HEK293 (cell line): ENCODE measurements around the gene SCYL3.

Source experiments
- GLIS1 ChIP-seq: fragments of 450-650 bp; formaldehyde crosslinking; IDR thresholded peaks from 2 replicates; pipeline ENCODE4 v1.5.1; 2016; ENCODE audit warnings: missing biosample characterization, missing genetic modification characterization
- GLIS2 ChIP-seq: fragments of 450-650 bp; formaldehyde crosslinking; IDR thresholded peaks from 2 replicates; pipeline ENCODE4 v1.5.1; 2016; ENCODE audit warnings: missing biosample characterization, missing genetic modification characterization
- HOXC10 ChIP-seq: sonication (generic); formaldehyde crosslinking; IDR thresholded peaks from 2 replicates; pipeline ENCODE4 v1.8.1; 2023; ENCODE audit warnings: mild to moderate bottlenecking, missing genetic modification reagents
- KLF16 ChIP-seq: fragments of 450-650 bp; formaldehyde crosslinking; IDR thresholded peaks from 2 replicates; pipeline ENCODE4 v1.5.1; 2017; ENCODE audit warnings: missing biosample characterization, missing genetic modification characterization
- MEIS1 ChIP-seq: sonication (generic); formaldehyde crosslinking; IDR thresholded peaks from 2 replicates; pipeline ENCODE4 v1.8.1; 2022; ENCODE audit warnings: missing genetic modification reagents, mild to moderate bottlenecking, borderline replicate concordance
- PRDM2 ChIP-seq: fragments of 450-650 bp; formaldehyde crosslinking; IDR thresholded peaks from 2 replicates; pipeline ENCODE4 v1.5.1; 2016; ENCODE audit warnings: missing biosample characterization, missing genetic modification characterization, borderline replicate concordance
- SCRT2 ChIP-seq: fragments of 450-650 bp; formaldehyde crosslinking; IDR thresholded peaks from 2 replicates; pipeline ENCODE4 v1.5.1; 2016; ENCODE audit warnings: missing biosample characterization, missing genetic modification characterization
- SP3 ChIP-seq: fragments of 450-650 bp; formaldehyde crosslinking; IDR thresholded peaks from 2 replicates; pipeline ENCODE4 v1.5.1; 2016; ENCODE audit warnings: missing biosample characterization, missing genetic modification characterization
- TCF7L2 ChIP-seq: IDR thresholded peaks from 2 replicates; pipeline ENCODE4 v1.6.1; 2011; ENCODE audit warnings: low read depth, mild to moderate bottlenecking, inconsistent platforms, low read length, moderate library complexity, borderline replicate concordance
- WT1 ChIP-seq: fragments of 450-650 bp; formaldehyde crosslinking; IDR thresholded peaks from 2 replicates; pipeline ENCODE4 v1.5.1; 2016; ENCODE audit warnings: missing biosample characterization, missing genetic modification characterization
- ZBTB20 ChIP-seq: fragments of 450-650 bp; formaldehyde crosslinking; IDR thresholded peaks from 2 replicates; pipeline ENCODE4 v1.5.1; 2016; ENCODE audit warnings: missing biosample characterization, missing genetic modification characterization
- ZBTB8A ChIP-seq: fragments of 450-650 bp; formaldehyde crosslinking; IDR thresholded peaks from 2 replicates; pipeline ENCODE4 v1.5.1; 2016; ENCODE audit warnings: missing biosample characterization, missing genetic modification characterization
- ZFHX2 ChIP-seq: fragments of 450-650 bp; formaldehyde crosslinking; conservative IDR thresholded peaks from 2 replicates; pipeline ENCODE4 v1.5.1; 2016; ENCODE audit warnings: missing biosample characterization, missing genetic modification characterization
- ZIC2 ChIP-seq: fragments of 450-650 bp; formaldehyde crosslinking; IDR thresholded peaks from 2 replicates; pipeline ENCODE4 v1.5.1; 2016; ENCODE audit warnings: missing biosample characterization, missing genetic modification characterization
- ZNF138 ChIP-seq: fragments of 450-650 bp; formaldehyde crosslinking; IDR thresholded peaks from 2 replicates; pipeline ENCODE4 v1.5.1; 2016; ENCODE audit warnings: missing biosample characterization, missing genetic modification characterization, borderline replicate concordance
- ZNF19 ChIP-seq: fragments of 450-650 bp; formaldehyde crosslinking; IDR thresholded peaks from 2 replicates; pipeline ENCODE4; 2016; ENCODE audit warnings: missing biosample characterization, missing genetic modification characterization, low read depth
- ZNF266 ChIP-seq: fragments of 450-650 bp; formaldehyde crosslinking; IDR thresholded peaks from 2 replicates; pipeline ENCODE4 v1.5.1; 2016; ENCODE audit warnings: missing biosample characterization, missing genetic modification characterization, low read depth
- ZNF350 ChIP-seq: fragments of 450-650 bp; formaldehyde crosslinking; IDR thresholded peaks from 2 replicates; pipeline ENCODE4 v1.5.0; 2017; ENCODE audit warnings: missing biosample characterization, mild to moderate bottlenecking, missing genetic modification characterization
- ZNF37A ChIP-seq: fragments of 450-650 bp; IDR thresholded peaks from 2 replicates; pipeline ENCODE4 v1.5.1; 2018; ENCODE audit warnings: missing biosample characterization, missing genetic modification characterization
- ZNF394 ChIP-seq: fragments of 450-650 bp; formaldehyde crosslinking; IDR thresholded peaks from 2 replicates; pipeline ENCODE4 v1.5.1; 2016; ENCODE audit warnings: missing biosample characterization, missing genetic modification characterization, mild to moderate bottlenecking, moderate library complexity, borderline replicate concordance
- ZNF488 ChIP-seq: fragments of 450-650 bp; formaldehyde crosslinking; IDR thresholded peaks from 2 replicates; pipeline ENCODE4 v1.5.1; 2016; ENCODE audit warnings: missing biosample characterization, missing genetic modification characterization
- ZNF514 ChIP-seq: fragments of 450-650 bp; formaldehyde crosslinking; IDR thresholded peaks from 2 replicates; pipeline ENCODE4 v1.5.1; 2016; ENCODE audit warnings: missing biosample characterization, missing genetic modification characterization
- ZNF529 ChIP-seq: fragments of 450-650 bp; formaldehyde crosslinking; IDR thresholded peaks from 2 replicates; pipeline ENCODE4 v1.5.1; 2017; ENCODE audit warnings: missing genetic modification characterization, missing biosample characterization; ENCODE audit not compliant: insufficient replicate concordance
- ZNF549 ChIP-seq: fragments of 450-650 bp; IDR thresholded peaks from 2 replicates; pipeline ENCODE4 v1.5.1; 2018; ENCODE audit warnings: missing biosample characterization, missing genetic modification characterization, mild to moderate bottlenecking, inconsistent platforms, moderate library complexity
- ZNF555 ChIP-seq: fragments of 450-650 bp; formaldehyde crosslinking; conservative IDR thresholded peaks from 2 replicates; pipeline ENCODE4 v1.5.1; 2017; ENCODE audit warnings: missing biosample characterization, mild to moderate bottlenecking, missing genetic modification characterization, inconsistent platforms
- ZNF707 ChIP-seq: fragments of 450-650 bp; formaldehyde crosslinking; IDR thresholded peaks from 2 replicates; pipeline ENCODE4 v1.5.1; 2016; ENCODE audit warnings: missing biosample characterization, missing genetic modification characterization
- ZNF768 ChIP-seq: fragments of 450-650 bp; formaldehyde crosslinking; IDR thresholded peaks from 2 replicates; pipeline ENCODE4 v1.5.1; 2018; ENCODE audit warnings: missing biosample characterization, mild to moderate bottlenecking, missing genetic modification characterization
- ZXDB ChIP-seq: fragments of 450-650 bp; formaldehyde crosslinking; IDR thresholded peaks from 2 replicates; pipeline ENCODE4 v1.5.1; 2016; ENCODE audit warnings: missing biosample characterization, missing genetic modification characterization
- TF ChIP-seq, protein P1 (sequence below): fragments of 450-650 bp; formaldehyde crosslinking; conservative IDR thresholded peaks from 2 replicates; pipeline ENCODE4 v1.5.1; 2016; ENCODE audit warnings: low read depth, missing biosample characterization, missing genetic modification characterization

SCYL3 gene

DNA sequence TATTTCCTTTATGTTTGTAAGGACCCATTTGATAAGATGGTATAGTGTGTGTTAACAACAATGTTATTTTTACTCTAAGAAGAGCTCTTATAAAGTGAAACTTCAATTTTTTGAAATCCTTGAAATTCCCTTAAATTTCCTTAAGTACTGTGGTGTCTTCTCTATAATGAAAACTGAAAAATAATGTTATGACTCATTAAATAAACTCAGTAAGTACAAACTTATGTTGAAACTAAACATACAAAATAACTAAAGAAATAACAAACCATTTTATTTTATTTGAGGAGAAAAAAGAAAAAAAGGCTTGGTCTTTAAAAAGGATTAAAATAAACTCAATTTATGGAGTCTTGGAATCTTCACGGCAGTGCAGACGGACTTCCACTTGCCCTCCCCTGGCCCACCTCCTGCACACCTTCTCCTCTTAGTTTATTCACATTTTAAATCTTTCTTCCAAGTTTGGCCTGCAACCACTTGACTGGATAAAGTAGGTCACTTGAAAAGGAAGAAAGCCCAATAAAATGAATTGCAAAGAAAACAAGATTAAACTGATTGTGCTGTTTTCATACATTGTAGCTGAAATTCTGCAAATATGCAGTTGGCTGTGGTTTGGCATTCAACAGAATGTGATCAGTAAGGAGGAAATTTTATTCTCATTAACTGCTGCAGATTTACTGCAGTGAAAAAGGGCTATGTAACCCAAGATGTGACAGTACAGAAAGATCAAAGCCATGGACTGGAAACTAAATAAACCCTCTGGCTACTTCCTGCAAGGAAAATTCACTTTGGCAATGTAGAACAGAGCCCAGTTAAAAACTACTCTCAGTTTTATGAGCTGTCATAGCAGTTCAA lies 48.5 kb upstream of the SCYL3 start (continued):
- TF ChIP-seq SCRT2 (tag by site-specific recombination) (peak; percentile 88), KLF16 (peak; percentile 60; the same call in 1 of the 2 replicates), ZIC2 (tag by site-specific recombination) (no peak; the same call in 1 of the 2 replicates), GLIS1 (tag by site-specific recombination) (peak; percentile 67), TCF7L2 (peak; percentile 100), ZFHX2 (tag by site-specific recombination) (no peak), ZNF529 (tag by site-specific recombination) (no peak), ZNF555 (tag by site-specific recombination) (no peak), ZNF488 (tag by site-specific recombination) (peak; percentile 81; the same call in 1 of the 2 replicates), ZXDB (tag by site-specific recombination) (peak; percentile 96), ZBTB8A (tag by site-specific recombination) (peak; percentile 83), ZNF394 (tag by site-specific recombination) (peak; percentile 71; the same call in 1 of the 2 replicates), ZNF768 (tag by site-specific recombination) (no peak), ZNF19 (tag by site-specific recombination) (peak; percentile 76; the same call in 1 of the 2 replicates), ZBTB20 (tag by site-specific recombination) (no peak), ZNF266 (tag by site-specific recombination) (no peak), ZNF514 (tag by site-specific recombination) (no peak), SP3 (tag by site-specific recombination) (no peak), GLIS2 (tag by site-specific recombination) (0 out of 2 replicates have a peak, but pooled peaks have one; percentile 11), PRDM2 (no peak), ZNF138 (tag by site-specific recombination) (no peak), ZNF350 (tag by site-specific recombination) (no peak), MEIS1 (CRISPR knock-in tag) (no peak), ZNF707 (tag by site-specific recombination) (no peak), WT1 (tag by site-specific recombination) (peak; percentile 99), ZNF37A (no peak), HOXC10 (CRISPR knock-in tag) (no peak), ZNF549 (tag by site-specific recombination) (peak; percentile 55; the same call in 1 of the 2 replicates)
- TF ChIP-seq, protein P1, sequence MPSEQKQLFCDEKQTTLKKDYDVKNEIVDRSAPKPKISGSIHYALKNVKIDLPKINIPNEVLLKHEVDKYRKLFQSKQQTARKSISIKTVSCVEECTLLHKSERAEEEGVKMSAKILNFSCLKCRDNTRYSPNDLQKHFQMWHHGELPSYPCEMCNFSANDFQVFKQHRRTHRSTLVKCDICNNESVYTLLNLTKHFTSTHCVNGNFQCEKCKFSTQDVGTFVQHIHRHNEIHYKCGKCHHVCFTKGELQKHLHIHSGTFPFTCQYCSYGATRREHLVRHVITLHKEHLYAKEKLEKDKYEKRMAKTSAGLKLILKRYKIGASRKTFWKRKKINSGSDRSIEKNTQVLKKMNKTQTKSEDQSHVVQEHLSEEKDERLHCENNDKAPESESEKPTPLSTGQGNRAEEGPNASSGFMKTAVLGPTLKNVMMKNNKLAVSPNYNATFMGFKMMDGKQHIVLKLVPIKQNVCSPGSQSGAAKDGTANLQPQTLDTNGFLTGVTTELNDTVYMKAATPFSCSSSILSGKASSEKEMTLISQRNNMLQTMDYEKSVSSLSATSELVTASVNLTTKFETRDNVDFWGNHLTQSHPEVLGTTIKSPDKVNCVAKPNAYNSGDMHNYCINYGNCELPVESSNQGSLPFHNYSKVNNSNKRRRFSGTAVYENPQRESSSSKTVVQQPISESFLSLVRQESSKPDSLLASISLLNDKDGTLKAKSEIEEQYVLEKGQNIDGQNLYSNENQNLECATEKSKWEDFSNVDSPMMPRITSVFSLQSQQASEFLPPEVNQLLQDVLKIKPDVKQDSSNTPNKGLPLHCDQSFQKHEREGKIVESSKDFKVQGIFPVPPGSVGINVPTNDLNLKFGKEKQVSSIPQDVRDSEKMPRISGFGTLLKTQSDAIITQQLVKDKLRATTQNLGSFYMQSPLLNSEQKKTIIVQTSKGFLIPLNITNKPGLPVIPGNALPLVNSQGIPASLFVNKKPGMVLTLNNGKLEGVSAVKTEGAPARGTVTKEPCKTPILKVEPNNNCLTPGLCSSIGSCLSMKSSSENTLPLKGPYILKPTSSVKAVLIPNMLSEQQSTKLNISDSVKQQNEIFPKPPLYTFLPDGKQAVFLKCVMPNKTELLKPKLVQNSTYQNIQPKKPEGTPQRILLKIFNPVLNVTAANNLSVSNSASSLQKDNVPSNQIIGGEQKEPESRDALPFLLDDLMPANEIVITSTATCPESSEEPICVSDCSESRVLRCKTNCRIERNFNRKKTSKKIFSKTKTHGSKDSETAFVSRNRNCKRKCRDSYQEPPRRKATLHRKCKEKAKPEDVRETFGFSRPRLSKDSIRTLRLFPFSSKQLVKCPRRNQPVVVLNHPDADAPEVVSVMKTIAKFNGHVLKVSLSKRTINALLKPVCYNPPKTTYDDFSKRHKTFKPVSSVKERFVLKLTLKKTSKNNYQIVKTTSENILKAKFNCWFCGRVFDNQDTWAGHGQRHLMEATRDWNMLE = 0 out of 2 replicates have a peak, but pooled peaks have one; percentile 12
